Stimulated activated naive CD8-positive, alpha-beta T cell treated with anti-CD3 and anti-CD28 coated beads, Interleukin-15, amount 100 ng/mL, for 72 hours (primary cell): ENCODE results near the gene THBD.

ENCODE experiments used
- ATAC-seq: fragments of 150-1000 bp; cut with Tn5 transposase; 2 replicates; pipeline ENCODE4 v1.10.0; 2021; ENCODE audit warnings: mild to moderate bottlenecking, moderate library complexity
- DNase-seq, 2 donors: peaks; one replicate each; pipeline ENCODE4 v3.0.0; 2021 to 2022
- H3K27ac Mint-ChIP-seq, 2 donors: one replicate each; pipeline ENCODE4 v1.8.0; 2022; ENCODE audit warnings: mild to moderate bottlenecking in 2 of 2, mixed read lengths in 2 of 2, moderate library complexity in 2 of 2
- H3K27me3 Mint-ChIP-seq: one replicate; pipeline ENCODE4 v1.8.0; 2022; ENCODE audit warnings: mixed read lengths
- H3K4me1 Mint-ChIP-seq: one replicate; pipeline ENCODE4 v1.8.0; 2022; ENCODE audit warnings: mild to moderate bottlenecking, mixed read lengths
- H3K4me3 Mint-ChIP-seq, 2 donors: one replicate each; pipeline ENCODE4 v1.8.0; 2022; ENCODE audit warnings: mild to moderate bottlenecking in 2 of 2, mixed read lengths in 2 of 2, moderate library complexity in 1 of 2
- H3K9me3 Mint-ChIP-seq, 2 donors: one replicate each; pipeline ENCODE4 v1.8.0; 2022; ENCODE audit warnings: mixed read lengths in 2 of 2

THBD gene

DNA sequence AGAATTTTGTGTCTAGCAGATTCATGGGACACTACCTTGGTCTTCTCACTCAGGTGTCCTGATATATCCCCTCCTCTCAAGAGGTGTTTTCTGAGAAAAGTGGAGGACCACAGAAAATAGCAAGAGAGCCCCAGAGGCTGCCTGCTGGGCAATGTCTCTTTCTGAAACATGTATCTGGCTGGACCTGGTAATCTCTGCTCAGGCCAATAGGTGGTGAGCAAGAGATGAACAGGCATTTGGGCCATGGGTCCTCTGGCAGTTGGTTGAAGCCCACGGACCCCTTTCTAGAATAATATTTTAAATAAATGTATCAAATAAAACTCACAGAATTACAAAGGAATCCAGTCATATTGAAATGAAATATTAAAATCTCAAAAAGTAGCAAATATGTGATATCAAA is 8.8 kb upstream of the THBD start:
- no peak overlapping the region for H3K27ac Mint-ChIP-seq
- DNase-seq (no peak), ATAC-seq (no peak)
- H3K27me3 Mint-ChIP-seq, result peaks cover 6% of the 10 kb centered on the region
- no peak overlapping the region for H3K4me3 Mint-ChIP-seq
- no peaks in the 10 kb centered on the region for H3K9me3 Mint-ChIP-seq
- no peaks in the 10 kb centered on the region for H3K4me1 Mint-ChIP-seq

- Mint-ChIP-seq H3K4me3 (no peak overlapping the region), H3K27ac (no peak overlapping the region), H3K4me1 (peaks cover 7% of the 10 kb centered on the region), H3K9me3 (no peaks in the 10 kb centered on the region), H3K27me3 (peaks cover 60% of the 10 kb centered on the region)
- DNase-seq (no peak), ATAC-seq (no peak)
These were observed 3.4 kb upstream of the THBD start for GRCh38 chr20:23052904-23053303.

- H3K4me3 Mint-ChIP-seq, result peak overlapping the region in 1 of 2 donors; percentile 12
- peaks cover 7% of the 10 kb centered on the region for H3K4me1 Mint-ChIP-seq
- ATAC-seq (no peak), DNase-seq (peak; percentile 18 to 20)
- H3K27me3 Mint-ChIP-seq, result peaks cover 74% of the 10 kb centered on the region
- no peak overlapping the region for H3K27ac Mint-ChIP-seq
- no peaks in the 10 kb centered on the region for H3K9me3 Mint-ChIP-seq
These were observed 1.6 kb upstream of the THBD start for GRCh38 chr20:23050847-23051627.

GRCh38 chr20:23050076-23050838 is 785 bp upstream of the THBD start:
- no peak for DNase-seq
- peaks cover 7% of the 10 kb centered on the region for H3K4me1 Mint-ChIP-seq
- no peaks in the 10 kb centered on the region for H3K9me3 Mint-ChIP-seq
- peak overlapping the region in 1 of 2 donors; percentile 26 for H3K4me3 Mint-ChIP-seq
- no peak for ATAC-seq
- H3K27ac Mint-ChIP-seq, result no peak overlapping the region
- peaks cover 78% of the 10 kb centered on the region for H3K27me3 Mint-ChIP-seq

DNA sequence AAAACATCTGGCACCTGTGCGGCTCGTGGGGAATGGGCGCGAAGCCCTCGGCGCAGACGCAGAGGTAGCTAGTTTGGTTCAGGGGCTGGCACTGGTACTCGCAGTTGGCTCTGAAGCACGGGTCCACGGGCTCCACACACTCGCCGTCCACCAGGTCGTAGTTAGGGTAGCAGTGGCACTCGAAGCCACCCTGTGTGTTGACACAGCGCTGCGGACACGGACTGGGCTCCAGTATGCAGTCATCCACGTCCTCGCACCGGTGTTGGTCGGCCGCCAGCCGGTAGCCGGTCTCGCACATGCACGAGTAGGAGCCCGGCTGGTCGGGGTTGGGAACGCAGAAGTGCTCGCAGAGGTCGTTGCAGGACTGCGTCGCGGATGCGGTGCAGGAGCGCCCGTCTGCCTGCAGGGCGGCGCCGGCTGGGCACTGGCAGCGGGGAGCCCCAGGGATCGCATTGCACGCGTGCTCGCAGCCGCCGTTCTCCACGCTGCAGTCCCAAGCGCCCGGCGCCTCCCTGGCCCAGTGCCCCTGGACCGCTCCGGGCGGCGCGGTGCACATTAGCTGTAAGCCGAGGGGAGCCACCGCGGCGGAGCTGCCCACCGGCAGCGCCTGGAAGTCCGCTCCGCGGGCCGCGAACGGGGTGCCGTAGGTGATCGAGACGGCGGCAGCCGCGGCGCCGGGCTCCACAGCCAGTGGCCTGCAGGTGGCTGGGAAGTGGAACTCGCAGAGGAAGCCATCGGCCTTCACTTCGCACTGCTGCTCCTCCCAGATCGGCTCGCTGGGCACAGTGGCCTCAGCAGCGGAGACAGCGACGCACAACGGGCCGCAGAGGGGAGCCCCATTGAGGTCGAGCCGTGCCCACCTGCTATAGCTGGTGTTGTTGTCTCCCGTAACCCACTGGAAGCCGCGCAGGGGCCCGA is 930 bp downstream of the THBD start:
- Mint-ChIP-seq H3K9me3 (no peaks in the 10 kb centered on the region), H3K27me3 (peaks cover 90% of the 10 kb centered on the region), H3K4me3 (peak overlapping the region in 1 of 2 donors; percentile 43), H3K27ac (no peak overlapping the region), H3K4me1 (peaks cover 7% of the 10 kb centered on the region)
- ATAC-seq (peak; percentile 58), DNase-seq (peak; percentile 13 to 24)

GRCh38 chr20:23047738-23048214 is 1.7 kb downstream of the THBD start:
- Mint-ChIP-seq H3K9me3 (no peaks in the 10 kb centered on the region), H3K4me3 (no peak overlapping the region), H3K27ac (no peak overlapping the region), H3K27me3 (peaks cover 86% of the 10 kb centered on the region), H3K4me1 (peaks cover 7% of the 10 kb centered on the region)
- ATAC-seq (no peak), DNase-seq (no peak)

DNA sequence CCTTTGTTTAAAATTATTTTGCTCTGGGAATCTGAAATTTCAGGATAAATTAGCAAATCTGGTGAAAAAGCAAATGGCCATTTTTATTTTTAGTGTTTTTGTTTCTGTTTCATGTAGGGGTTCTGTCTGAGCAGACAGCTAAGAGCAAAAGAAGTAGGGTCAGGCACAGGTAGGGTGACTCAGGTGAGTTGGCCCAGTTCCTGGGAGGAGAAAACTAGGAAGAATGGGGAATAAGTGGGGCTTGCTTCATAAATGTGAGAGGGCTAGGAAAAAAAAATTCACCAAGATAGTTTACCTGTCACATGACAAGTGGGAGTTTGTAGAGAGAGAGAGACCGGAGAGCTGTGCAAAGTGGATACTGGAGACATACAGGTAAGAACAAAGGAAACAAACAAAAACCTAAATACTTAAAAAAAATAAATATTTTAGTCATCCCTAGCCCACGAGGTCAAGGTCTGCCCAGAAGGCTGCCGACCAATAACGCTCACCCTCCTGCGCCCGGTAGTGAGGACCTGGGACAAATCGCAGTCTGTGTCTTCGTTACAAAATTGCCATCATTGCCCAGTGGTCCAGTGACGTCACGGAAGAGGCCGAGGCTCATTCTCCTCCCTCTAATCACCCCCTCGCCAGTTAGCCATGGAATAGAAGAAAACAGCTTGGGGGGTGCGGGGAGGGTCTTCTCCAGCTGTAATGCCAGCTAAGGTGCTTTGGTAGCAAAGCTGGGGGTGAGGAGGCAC is 2.3 kb downstream of the THBD start:
- H3K4me3 Mint-ChIP-seq, result no peak overlapping the region
- DNase-seq, result no peak
- H3K9me3 Mint-ChIP-seq, result no peaks in the 10 kb centered on the region
- H3K27me3 Mint-ChIP-seq, result peaks cover 84% of the 10 kb centered on the region
- peaks cover 7% of the 10 kb centered on the region for H3K4me1 Mint-ChIP-seq
- no peak for ATAC-seq
- H3K27ac Mint-ChIP-seq, result no peak overlapping the region

DNA sequence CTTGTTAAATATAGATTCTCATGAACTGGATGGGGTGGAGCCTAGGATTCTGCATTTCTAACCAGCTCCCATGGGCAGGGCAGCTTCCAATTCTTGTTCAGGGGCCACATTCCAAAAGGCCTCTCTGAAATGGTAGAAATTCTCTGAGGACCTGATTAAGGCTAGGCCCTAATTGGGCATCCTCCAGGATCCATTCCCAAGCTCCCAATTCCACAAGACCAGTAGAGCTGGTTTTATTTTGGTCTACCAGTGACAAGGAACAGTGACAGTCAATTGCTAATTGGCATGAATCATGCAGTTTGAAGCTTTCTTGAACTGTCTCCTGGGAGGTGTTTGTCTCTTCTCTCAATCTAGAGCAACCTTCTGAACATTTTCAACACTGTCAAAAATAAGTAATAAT is 3.0 kb downstream of the THBD start:
- Mint-ChIP-seq H3K27ac (no peak overlapping the region), H3K9me3 (no peaks in the 10 kb centered on the region), H3K4me3 (no peak overlapping the region)

GRCh38 chr20:23043376-23043775 is 6.1 kb downstream of the THBD start:
- ATAC-seq (no peak), DNase-seq (no peak)
- Mint-ChIP-seq H3K27ac (no peak overlapping the region), H3K4me3 (no peak overlapping the region), H3K9me3 (no peaks in the 10 kb centered on the region), H3K27me3 (peaks cover 70% of the 10 kb centered on the region), H3K4me1 (no peaks in the 10 kb centered on the region)

More for the DNA sequence above, 3.0 kb downstream of the THBD start:
- H3K27me3 Mint-ChIP-seq, result peaks cover 84% of the 10 kb centered on the region
- DNase-seq, result no peak
- no peak for ATAC-seq
- H3K4me1 Mint-ChIP-seq, result peaks cover 7% of the 10 kb centered on the region

- Mint-ChIP-seq H3K27ac (no peak overlapping the region), H3K4me3 (no peak overlapping the region), H3K9me3 (no peaks in the 10 kb centered on the region), H3K27me3 (peaks cover 65% of the 10 kb centered on the region), H3K4me1 (no peaks in the 10 kb centered on the region)
- ATAC-seq (no peak), DNase-seq (no peak)
These were observed 7.2 kb downstream of the THBD start for GRCh38 chr20:23042270-23042669.

- DNase-seq, result no peak
- no peak overlapping the region for H3K4me3 Mint-ChIP-seq
- no peaks in the 10 kb centered on the region for H3K4me1 Mint-ChIP-seq
- H3K9me3 Mint-ChIP-seq, result peaks cover 0 to 6% of the 10 kb centered on the region in 2 donors
- no peak overlapping the region for H3K27ac Mint-ChIP-seq
- no peak for ATAC-seq
- peaks cover 67% of the 10 kb centered on the region for H3K27me3 Mint-ChIP-seq
These were observed 9.5 kb downstream of the THBD start for GRCh38 chr20:23039885-23040508.

DNA sequence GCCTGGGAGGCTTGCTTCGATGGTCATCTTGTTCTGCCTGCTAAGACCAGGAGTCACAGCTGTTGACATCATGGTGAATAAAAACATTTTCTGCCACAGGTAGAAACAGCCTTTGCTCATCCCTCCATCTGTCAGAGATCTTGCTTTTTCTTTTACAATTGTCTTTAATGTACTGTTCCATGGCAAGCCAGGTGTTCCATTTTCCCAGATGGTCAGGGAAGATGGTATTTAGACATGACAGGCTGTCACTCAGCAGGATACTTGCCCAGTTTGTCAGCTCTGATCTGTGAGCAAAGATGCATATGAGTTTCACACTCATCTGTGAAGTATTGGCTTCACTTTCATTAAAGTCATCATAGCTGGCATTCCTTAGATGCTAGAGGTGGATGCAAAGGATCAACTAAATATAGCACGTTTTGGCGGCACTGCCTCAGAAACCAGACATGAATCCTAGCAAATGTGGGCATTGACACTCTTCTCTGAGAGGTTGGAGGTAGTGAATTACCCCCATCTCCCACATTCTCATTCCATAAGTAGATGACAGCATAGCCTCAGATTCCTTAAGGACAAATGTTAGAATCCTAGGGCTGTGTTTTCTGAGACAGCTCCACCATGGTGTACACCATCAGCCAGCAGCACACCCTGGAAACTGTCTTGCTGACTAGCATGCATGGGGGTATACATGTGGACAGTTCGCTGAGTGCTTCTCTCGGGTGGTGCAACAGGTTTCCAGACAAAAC is 10.2 kb downstream of the THBD start:
- Mint-ChIP-seq H3K4me3 (no peak overlapping the region), H3K27me3 (peaks cover 62% of the 10 kb centered on the region), H3K9me3 (peaks cover 0 to 6% of the 10 kb centered on the region in 2 donors), H3K27ac (no peak overlapping the region), H3K4me1 (no peaks in the 10 kb centered on the region)
- no peak for ATAC-seq
- no peak for DNase-seq

- Mint-ChIP-seq H3K9me3 (peaks cover 0 to 6% of the 10 kb centered on the region in 2 donors), H3K4me3 (no peak overlapping the region), H3K4me1 (no peaks in the 10 kb centered on the region), H3K27ac (peak overlapping the region in 1 of 2 donors; percentile 57), H3K27me3 (peaks cover 55% of the 10 kb centered on the region)
- no peak for ATAC-seq
- DNase-seq, result no peak
These were observed 12.4 kb downstream of the THBD start for GRCh38 chr20:23037017-23037481.

GRCh38 chr20:23036371-23036770 is 13.1 kb downstream of the THBD start:
- H3K27me3 Mint-ChIP-seq, result peaks cover 55% of the 10 kb centered on the region
- ATAC-seq (no peak), DNase-seq (no peak)
- H3K4me3 Mint-ChIP-seq, result no peak overlapping the region
- peaks cover 0 to 6% of the 10 kb centered on the region in 2 donors for H3K9me3 Mint-ChIP-seq
- no peaks in the 10 kb centered on the region for H3K4me1 Mint-ChIP-seq
- H3K27ac Mint-ChIP-seq, result no peak overlapping the region
